ENCODE data around the gene TSPAN10.
A peak's percentile ranks its signal among the peaks of the same experiment; 100 is the strongest.

Gene TSPAN10

DNA sequence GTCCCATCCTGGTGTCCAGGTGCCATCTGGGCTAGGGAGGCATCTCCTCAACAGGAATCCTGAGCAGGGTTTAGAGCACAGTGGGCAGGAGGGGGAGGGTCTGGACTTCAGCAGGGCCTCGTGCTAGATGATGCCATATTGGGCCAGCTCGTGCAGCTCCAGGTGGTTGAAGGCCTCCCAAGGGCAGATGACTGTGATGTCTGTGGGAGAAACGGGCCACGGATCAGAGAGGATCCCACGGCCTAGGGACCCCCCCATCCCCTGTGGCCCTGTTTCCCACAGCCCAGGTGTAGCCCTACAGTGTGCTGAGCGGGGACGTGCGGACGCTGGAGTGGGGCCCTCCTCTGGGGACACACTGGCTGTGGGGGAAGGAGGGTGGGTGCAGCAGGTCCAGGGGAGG lies 14.0 kb downstream of the TSPAN10 start:
- peak overlapping the region; percentile 59 for H3K23ac ChIP-seq (ENCODE audit: low read depth, low read length, poor library complexity)
- no peak overlapping the region for H3K9ac ChIP-seq (ENCODE audit: low read depth, low read length, poor library complexity)
- no peak overlapping the region for H3K4me2 ChIP-seq (ENCODE audit: insufficient read depth, low read length, poor library complexity, severe bottlenecking)
- no CpG with 5 or more reads among the region's 9 CpGs for WGBS, 2 donors (ENCODE audit: extremely low coverage in 2 of 2, insufficient read length in 2 of 2, insufficient replicate concordance in 1 of 2)
- H2BK5ac ChIP-seq (ENCODE audit: low read length) = peak overlapping the region; percentile 7
- no peak overlapping the region for H3K4ac ChIP-seq (ENCODE audit: low read length)
- no peak for DNase-seq (ENCODE audit: low spot score)
- H3K79me1 ChIP-seq (ENCODE audit: low read depth, low read length) = peaks cover 4% of the 10 kb centered on the region
- H3K27ac ChIP-seq (replicated peaks; ENCODE audit: low read length) = no peak overlapping the region
- H2AK5ac ChIP-seq (ENCODE audit: low read depth, low read length) = peak overlapping the region; percentile 87
- H3K14ac ChIP-seq (ENCODE audit: low read length) = no peak overlapping the region
- H2BK12ac ChIP-seq (ENCODE audit: low read length) = no peak overlapping the region
- H2BK120ac ChIP-seq (ENCODE audit: low read depth, low read length) = no peak overlapping the region
- H3K4me1 ChIP-seq (ENCODE audit: control insufficient read depth in 2 of 2, insufficient read depth in 1 of 2, low read depth in 1 of 2, low read length in 2 of 2) = peaks cover 7 to 9% of the 10 kb centered on the region in 2 donors
- no peak overlapping the region for H3K18ac ChIP-seq (ENCODE audit: low read length)
- peaks cover 14 to 30% (median 22%) of the 10 kb centered on the region in 3 experiments for H3K27me3 ChIP-seq (ENCODE audit: control insufficient read depth in 3 of 3, insufficient read depth in 3 of 3, low read depth in 1 of 3, low read length in 3 of 3)
- H4K8ac ChIP-seq (ENCODE audit: low read depth, low read length) = no peak overlapping the region
- no peak overlapping the region for H3K4me3 ChIP-seq (ENCODE audit: low read length in 2 of 2)
- H4K91ac ChIP-seq (ENCODE audit: low read depth, low read length, poor library complexity) = no peak overlapping the region
- H3K36me3 ChIP-seq (replicated peaks in 1 of 2; ENCODE audit: control insufficient read depth in 2 of 2, insufficient read depth in 2 of 2, low read length in 2 of 2) = no peaks in the 10 kb centered on the region
- no peak overlapping the region for H2BK15ac ChIP-seq (ENCODE audit: low read length)
- peaks cover 10 to 11% of the 10 kb centered on the region in 2 donors for H3K9me3 ChIP-seq (replicated peaks in 1 of 2; ENCODE audit: control insufficient read depth in 2 of 2, insufficient read depth in 1 of 2, low read depth in 1 of 2, low read length in 2 of 2)
- H2AFZ ChIP-seq (ENCODE audit: low read length) = no peak overlapping the region

DNA sequence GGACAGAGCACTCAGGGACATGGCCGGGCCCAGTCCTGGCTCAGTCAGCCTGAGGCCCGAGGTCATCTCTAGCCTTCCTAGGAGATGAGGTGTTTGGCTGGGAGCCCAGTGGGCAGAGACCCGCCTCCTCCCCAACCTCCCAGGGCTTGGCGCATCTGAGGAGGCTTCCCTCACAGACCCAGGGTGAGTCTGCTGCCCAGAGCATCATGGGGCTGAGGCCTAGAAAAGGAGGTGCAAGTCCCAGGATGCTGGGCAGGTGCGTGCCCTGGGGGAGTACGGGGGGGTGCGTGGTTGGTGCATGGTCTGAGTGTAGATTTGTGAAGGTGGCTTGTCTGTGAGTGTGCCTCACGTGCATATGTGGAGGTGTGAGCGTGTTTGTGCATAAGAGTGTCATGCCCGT lies 14.7 kb downstream of the TSPAN10 start:
- H2BK15ac ChIP-seq (ENCODE audit: low read length) = no peak overlapping the region
- WGBS, 2 donors (ENCODE audit: extremely low coverage in 2 of 2, insufficient read length in 2 of 2, insufficient replicate concordance in 1 of 2) = no CpG with 5 or more reads among the region's 10 CpGs
- H3K9ac ChIP-seq (ENCODE audit: low read depth, low read length, poor library complexity) = peak overlapping the region; percentile 77
- H3K4me2 ChIP-seq (ENCODE audit: insufficient read depth, low read length, poor library complexity, severe bottlenecking) = no peak overlapping the region
- H2BK120ac ChIP-seq (ENCODE audit: low read depth, low read length) = no peak overlapping the region
- peak overlapping the region; percentile 53 for H4K91ac ChIP-seq (ENCODE audit: low read depth, low read length, poor library complexity)
- H3K36me3 ChIP-seq (replicated peaks in 1 of 2; ENCODE audit: control insufficient read depth in 2 of 2, insufficient read depth in 2 of 2, low read length in 2 of 2) = no peaks in the 10 kb centered on the region
- H3K4me1 ChIP-seq (ENCODE audit: control insufficient read depth in 2 of 2, insufficient read depth in 1 of 2, low read depth in 1 of 2, low read length in 2 of 2) = peaks cover 7 to 9% of the 10 kb centered on the region in 2 donors
- H2AFZ ChIP-seq (ENCODE audit: low read length) = no peak overlapping the region
- H4K8ac ChIP-seq (ENCODE audit: low read depth, low read length) = no peak overlapping the region
- peaks cover 4% of the 10 kb centered on the region for H3K79me1 ChIP-seq (ENCODE audit: low read depth, low read length)
- H3K27me3 ChIP-seq (ENCODE audit: control insufficient read depth in 3 of 3, insufficient read depth in 3 of 3, low read depth in 1 of 3, low read length in 3 of 3) = peaks cover 14 to 30% (median 22%) of the 10 kb centered on the region in 3 experiments
- no peak overlapping the region for H3K14ac ChIP-seq (ENCODE audit: low read length)
- peak overlapping the region; percentile 87 for H2AK5ac ChIP-seq (ENCODE audit: low read depth, low read length)
- H3K4me3 ChIP-seq (ENCODE audit: low read length in 2 of 2) = peak overlapping the region in 1 of 2 donors; percentile 1
- H3K27ac ChIP-seq (replicated peaks; ENCODE audit: low read length) = no peak overlapping the region
- peak overlapping the region; percentile 73 for H3K23ac ChIP-seq (ENCODE audit: low read depth, low read length, poor library complexity)
- H2BK12ac ChIP-seq (ENCODE audit: low read length) = peak overlapping the region; percentile 58
- H3K9me3 ChIP-seq (replicated peaks in 1 of 2; ENCODE audit: control insufficient read depth in 2 of 2, insufficient read depth in 1 of 2, low read depth in 1 of 2, low read length in 2 of 2) = peaks cover 10 to 11% of the 10 kb centered on the region in 2 donors
- no peak for DNase-seq (ENCODE audit: low spot score)
- H2BK5ac ChIP-seq (ENCODE audit: low read length) = peak overlapping the region; percentile 75
- H3K18ac ChIP-seq (ENCODE audit: low read length) = no peak overlapping the region
- H3K4ac ChIP-seq (ENCODE audit: low read length) = no peak overlapping the region

DNA sequence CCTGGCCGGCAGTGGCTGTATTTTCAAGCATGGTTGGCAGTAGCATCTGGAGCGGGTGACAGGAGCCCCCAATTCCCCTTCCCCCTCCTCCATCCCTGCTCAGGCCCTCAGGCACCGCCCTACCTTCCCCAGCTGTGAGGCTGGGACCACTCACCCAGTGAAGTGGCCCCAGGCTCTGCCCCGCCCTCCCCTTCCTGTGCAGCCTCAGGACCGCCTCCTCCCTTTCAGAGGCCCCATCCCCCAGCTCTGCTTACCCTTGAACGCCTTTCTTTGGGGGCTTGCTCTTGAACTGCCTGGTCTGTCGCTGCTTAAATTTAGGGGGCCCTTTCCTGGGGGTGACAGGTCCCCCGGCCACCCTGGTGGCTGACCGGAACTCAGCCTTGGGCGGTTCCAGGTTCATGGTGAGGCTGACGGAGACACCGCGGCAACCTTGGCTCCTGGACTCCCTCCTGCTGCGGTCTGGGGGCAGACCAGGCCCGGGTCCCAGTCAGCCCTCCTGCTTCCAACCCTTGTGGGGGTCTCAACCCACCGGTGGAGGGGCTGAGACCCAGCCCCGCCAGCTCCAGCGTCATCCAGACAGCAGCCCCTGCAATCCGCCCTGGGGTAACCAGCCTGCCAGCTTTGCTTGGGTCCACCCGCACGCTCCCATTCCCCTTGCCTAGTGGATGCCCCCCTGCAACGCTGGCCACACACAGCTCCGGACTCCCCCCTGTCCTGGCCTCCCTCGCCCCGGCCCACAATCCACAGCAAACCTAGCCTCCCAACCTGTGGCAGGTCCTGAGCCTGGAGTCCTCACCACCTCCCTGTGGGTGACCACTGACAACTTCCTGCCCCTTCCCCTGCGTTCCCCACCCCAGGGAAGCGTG lies 16.1 kb downstream of the TSPAN10 start:
- H2BK12ac ChIP-seq (ENCODE audit: low read length) = no peak overlapping the region
- H3K4me1 ChIP-seq (ENCODE audit: control insufficient read depth in 2 of 2, insufficient read depth in 1 of 2, low read depth in 1 of 2, low read length in 2 of 2) = peaks cover 5 to 9% of the 10 kb centered on the region in 2 donors
- H4K8ac ChIP-seq (ENCODE audit: low read depth, low read length) = no peak overlapping the region
- no peak overlapping the region for H3K27ac ChIP-seq (replicated peaks; ENCODE audit: low read length)
- no peak overlapping the region for H3K14ac ChIP-seq (ENCODE audit: low read length)
- H3K4me2 ChIP-seq (ENCODE audit: insufficient read depth, low read length, poor library complexity, severe bottlenecking) = no peak overlapping the region
- H2AFZ ChIP-seq (ENCODE audit: low read length) = peak overlapping the region; percentile 88
- peak overlapping the region; percentile 46 for H2AK5ac ChIP-seq (ENCODE audit: low read depth, low read length)
- no peak overlapping the region for H3K9ac ChIP-seq (ENCODE audit: low read depth, low read length, poor library complexity)
- no peak for DNase-seq (ENCODE audit: low spot score)
- H3K4ac ChIP-seq (ENCODE audit: low read length) = no peak overlapping the region
- H3K4me3 ChIP-seq (ENCODE audit: low read length in 2 of 2) = no peak overlapping the region
- no peaks in the 10 kb centered on the region for H3K36me3 ChIP-seq (replicated peaks in 1 of 2; ENCODE audit: control insufficient read depth in 2 of 2, insufficient read depth in 2 of 2, low read length in 2 of 2)
- H3K79me1 ChIP-seq (ENCODE audit: low read depth, low read length) = peaks cover 4% of the 10 kb centered on the region
- no CpG with 5 or more reads among the region's 27 CpGs for WGBS, 2 donors (ENCODE audit: extremely low coverage in 2 of 2, insufficient read length in 2 of 2, insufficient replicate concordance in 1 of 2)
- peak overlapping the region; percentile 2 for H3K18ac ChIP-seq (ENCODE audit: low read length)
- peaks cover 9 to 16% (median 9%) of the 10 kb centered on the region in 3 experiments for H3K27me3 ChIP-seq (ENCODE audit: control insufficient read depth in 3 of 3, insufficient read depth in 3 of 3, low read depth in 1 of 3, low read length in 3 of 3)
- no peak overlapping the region for H2BK120ac ChIP-seq (ENCODE audit: low read depth, low read length)
- H4K91ac ChIP-seq (ENCODE audit: low read depth, low read length, poor library complexity) = no peak overlapping the region
- peak overlapping the region; percentile 11 for H2BK5ac ChIP-seq (ENCODE audit: low read length)
- peak overlapping the region; percentile 43 for H3K23ac ChIP-seq (ENCODE audit: low read depth, low read length, poor library complexity)
- peaks cover 8 to 11% of the 10 kb centered on the region in 2 donors for H3K9me3 ChIP-seq (replicated peaks in 1 of 2; ENCODE audit: control insufficient read depth in 2 of 2, insufficient read depth in 1 of 2, low read depth in 1 of 2, low read length in 2 of 2)
- no peak overlapping the region for H2BK15ac ChIP-seq (ENCODE audit: low read length)

DNA sequence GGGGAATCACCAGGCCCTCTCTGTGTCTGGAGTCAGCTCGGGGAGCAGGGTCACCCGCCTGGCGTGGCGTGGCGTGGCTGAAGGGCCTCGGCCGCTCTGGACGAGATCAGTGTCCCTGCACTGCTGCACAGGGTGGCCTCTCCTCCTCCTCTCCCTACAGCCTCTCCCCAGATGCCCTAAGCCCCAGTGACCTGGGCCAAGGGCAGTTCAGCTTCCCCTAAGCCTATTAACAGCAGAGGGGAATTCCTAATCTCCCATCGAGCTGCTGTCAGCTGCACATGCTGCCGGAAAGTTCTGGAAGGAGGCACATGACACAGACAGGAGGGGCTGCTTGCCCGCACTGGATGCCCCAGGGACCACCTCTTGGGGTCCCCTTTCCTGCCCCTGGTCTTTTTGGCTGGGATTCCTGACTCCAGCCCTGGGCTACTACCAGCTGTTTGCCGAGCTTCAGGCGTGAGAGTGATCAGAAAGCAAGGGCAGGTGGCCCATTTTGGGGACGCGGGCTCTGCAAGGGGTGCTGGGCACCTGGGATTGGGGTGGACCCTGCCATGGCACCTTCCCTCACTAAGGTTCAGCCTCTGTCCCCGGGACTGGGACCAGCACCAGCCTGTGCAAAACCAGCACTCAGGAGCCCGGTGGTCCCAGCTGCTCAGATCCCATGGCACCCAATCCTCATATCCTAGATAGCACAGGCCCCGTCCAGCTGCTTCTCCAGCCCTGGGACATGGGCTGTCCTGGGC lies 18.6 kb downstream of the TSPAN10 start:
- H3K79me1 ChIP-seq (ENCODE audit: low read depth, low read length) = peaks cover 2% of the 10 kb centered on the region
- H3K27me3 ChIP-seq (ENCODE audit: control insufficient read depth in 3 of 3, insufficient read depth in 3 of 3, low read depth in 1 of 3, low read length in 3 of 3) = no peaks in the 10 kb centered on the region
- WGBS, 2 donors (ENCODE audit: extremely low coverage in 2 of 2, insufficient read length in 2 of 2, insufficient replicate concordance in 1 of 2) = no CpG with 5 or more reads among the region's 18 CpGs
- no peak overlapping the region for H3K4me2 ChIP-seq (ENCODE audit: insufficient read depth, low read length, poor library complexity, severe bottlenecking)
- H2BK15ac ChIP-seq (ENCODE audit: low read length) = peak overlapping the region; percentile 64
- peak overlapping the region; percentile 47 for H2BK120ac ChIP-seq (ENCODE audit: low read depth, low read length)
- H3K4ac ChIP-seq (ENCODE audit: low read length) = no peak overlapping the region
- H3K4me1 ChIP-seq (ENCODE audit: control insufficient read depth in 2 of 2, insufficient read depth in 1 of 2, low read depth in 1 of 2, low read length in 2 of 2) = peaks cover 5 to 9% of the 10 kb centered on the region in 2 donors
- peak overlapping the region; percentile 48 for H3K18ac ChIP-seq (ENCODE audit: low read length)
- no peak overlapping the region for H3K9ac ChIP-seq (ENCODE audit: low read depth, low read length, poor library complexity)
- H2BK12ac ChIP-seq (ENCODE audit: low read length) = no peak overlapping the region
- peak overlapping the region; percentile 15 for H2AFZ ChIP-seq (ENCODE audit: low read length)
- H3K27ac ChIP-seq (replicated peaks; ENCODE audit: low read length) = no peak overlapping the region
- H4K91ac ChIP-seq (ENCODE audit: low read depth, low read length, poor library complexity) = no peak overlapping the region
- H3K23ac ChIP-seq (ENCODE audit: low read depth, low read length, poor library complexity) = peak overlapping the region; percentile 5
- no peak overlapping the region for H2BK5ac ChIP-seq (ENCODE audit: low read length)
- no peaks in the 10 kb centered on the region for H3K9me3 ChIP-seq (replicated peaks in 1 of 2; ENCODE audit: control insufficient read depth in 2 of 2, insufficient read depth in 1 of 2, low read depth in 1 of 2, low read length in 2 of 2)
- DNase-seq (ENCODE audit: low spot score) = no peak
- no peak overlapping the region for H4K8ac ChIP-seq (ENCODE audit: low read depth, low read length)
- no peak overlapping the region for H3K4me3 ChIP-seq (ENCODE audit: low read length in 2 of 2)
- no peak overlapping the region for H2AK5ac ChIP-seq (ENCODE audit: low read depth, low read length)
- no peaks in the 10 kb centered on the region for H3K36me3 ChIP-seq (replicated peaks in 1 of 2; ENCODE audit: control insufficient read depth in 2 of 2, insufficient read depth in 2 of 2, low read length in 2 of 2)
- peak overlapping the region; percentile 9 for H3K14ac ChIP-seq (ENCODE audit: low read length)
